Cardiac fibroblast (primary cell): ENCODE measurements around the gene TPTE2.
"Not testable (repeated sequence)": the region's sequence is repeated elsewhere in the genome, so short reads cannot be mapped to it uniquely, and the experiment has no call there.

ENCODE experiments used
- DNase-seq, 2 donors: peaks; one replicate each; pipeline versions ENCODE4 v3.0.0 to v3.0.0-alpha.2; 2010; ENCODE audit warnings: low read depth in 2 of 2
- H3K4me3 ChIP-seq, 2 donors: replicated peaks in 1 of 2; 1 replicate in 1 of 2; 2 replicates in 1 of 2; pipeline ENCODE4 v1.5.1; 2011; ENCODE audit warnings: low read depth in 2 of 2, low read length in 2 of 2, mild to moderate bottlenecking in 2 of 2, moderate library complexity in 1 of 2
- CTCF ChIP-seq: IDR thresholded peaks from one replicate; pipeline ENCODE4 v1.5.1; 2011; ENCODE audit warnings: low read depth, mild to moderate bottlenecking, low read length, inconsistent platforms

The TPTE2 gene

GRCh38 chr13:19567820-19568534 lies 6.6 kb upstream of the TPTE2 start:
- TF ChIP-seq CTCF: no peak
- no peak for DNase-seq
- H3K4me3 ChIP-seq: no peak overlapping the region

GRCh38 chr13:19561585-19561984 lies 253 bp upstream of the TPTE2 start:
- no peak for TF ChIP-seq CTCF
- H3K4me3 ChIP-seq: no peak overlapping the region
- no peak for DNase-seq

- DNase-seq, H3K4me3 ChIP-seq: not testable (repeated sequence)
These were observed 660 bp downstream of the TPTE2 start for GRCh38 chr13:19560672-19561071.

- DNase-seq, H3K4me3 ChIP-seq: not testable (repeated sequence)
These were observed 1.6 kb downstream of the TPTE2 start for GRCh38 chr13:19559739-19560138.

- not testable (repeated sequence) for DNase-seq
These were observed 4.0 kb downstream of the TPTE2 start for GRCh38 chr13:19557287-19557686.

GRCh38 chr13:19549245-19549644 lies 12.1 kb downstream of the TPTE2 start:
- H3K4me3 ChIP-seq: not testable (repeated sequence)
- DNase-seq: peak in 1 of 2 donors; percentile 8

More at GRCh38 chr13:19557287-19557686, 4.0 kb downstream of the TPTE2 start:
- H3K4me3 ChIP-seq: not testable (repeated sequence)

GRCh38 chr13:19525634-19526033 lies 35.7 kb downstream of the TPTE2 start:
- DNase-seq, H3K4me3 ChIP-seq: not testable (repeated sequence)

GRCh38 chr13:19519049-19519448 lies 42.3 kb downstream of the TPTE2 start:
- H3K4me3 ChIP-seq: no peak overlapping the region
- no peak for DNase-seq
- TF ChIP-seq CTCF: no peak

- DNase-seq, H3K4me3 ChIP-seq: not testable (repeated sequence)
These were observed 53.7 kb downstream of the TPTE2 start for GRCh38 chr13:19507623-19508022.

- not testable (repeated sequence) for H3K4me3 ChIP-seq, DNase-seq
These were observed 101.2 kb downstream of the TPTE2 start for GRCh38 chr13:19460126-19460525.

GRCh38 chr13:19439056-19439686 lies 122.2 kb downstream of the TPTE2 start:
- H3K4me3 ChIP-seq: not testable (repeated sequence)
- peak in 1 of 2 donors; percentile 24 for DNase-seq

- not testable (repeated sequence) for DNase-seq, H3K4me3 ChIP-seq
These were observed 123.6 kb downstream of the TPTE2 start for GRCh38 chr13:19437780-19438179.

- not testable (repeated sequence) for DNase-seq, H3K4me3 ChIP-seq
These were observed 139.1 kb downstream of the TPTE2 start for GRCh38 chr13:19422236-19422635.

GRCh38 chr13:19412494-19412893 lies 148.8 kb downstream of the TPTE2 start:
- not testable (repeated sequence) for H3K4me3 ChIP-seq, DNase-seq

GRCh38 chr13:19382746-19383511 lies 178.4 kb downstream of the TPTE2 start:
- not testable (repeated sequence) for H3K4me3 ChIP-seq, DNase-seq
